NCI-H748 treated with DMSO at 0.1 percent for 48 hours (cell line): ENCODE data around the gene C8A.

Experiments used
- DNase-seq: peaks from one replicate; lab custom pipeline; 2025; lab: John Stamatoyannopoulos, UW

Gene C8A

DNA sequence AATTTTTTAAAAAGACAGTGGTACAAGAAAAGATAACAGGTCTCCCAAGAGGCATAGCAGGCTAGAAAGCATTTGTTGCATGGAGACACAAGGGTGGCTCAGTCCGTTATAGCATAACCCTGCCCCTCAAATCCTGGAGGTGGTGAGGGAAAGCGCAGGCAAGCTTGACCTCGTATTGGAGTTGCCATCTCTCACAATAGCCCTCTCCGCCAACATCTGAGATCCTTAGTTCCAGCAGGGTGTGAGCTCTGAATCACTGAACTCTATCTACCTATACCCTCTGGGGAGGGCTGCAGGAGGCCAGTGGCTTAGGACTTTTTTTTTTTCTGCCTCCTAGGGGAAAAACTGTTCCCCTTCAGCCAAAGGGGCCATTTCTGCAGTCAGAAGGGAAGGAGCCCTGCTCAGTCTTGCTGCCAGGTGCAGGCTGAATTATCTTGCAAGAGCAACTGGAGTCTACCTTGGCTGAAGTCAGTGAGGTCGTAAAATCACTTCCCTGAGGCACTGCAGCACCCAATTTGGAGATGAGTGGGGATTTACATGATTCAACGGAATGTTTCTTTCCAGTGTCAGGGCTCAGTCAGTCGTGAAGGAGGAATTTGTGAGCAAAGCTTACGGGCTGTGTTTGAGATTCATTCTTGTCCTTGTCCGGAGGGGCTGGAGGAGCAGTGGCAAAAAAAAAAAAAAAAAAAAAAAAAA is 17.2 kb upstream of the C8A start:
- no peak for DNase-seq

DNA sequence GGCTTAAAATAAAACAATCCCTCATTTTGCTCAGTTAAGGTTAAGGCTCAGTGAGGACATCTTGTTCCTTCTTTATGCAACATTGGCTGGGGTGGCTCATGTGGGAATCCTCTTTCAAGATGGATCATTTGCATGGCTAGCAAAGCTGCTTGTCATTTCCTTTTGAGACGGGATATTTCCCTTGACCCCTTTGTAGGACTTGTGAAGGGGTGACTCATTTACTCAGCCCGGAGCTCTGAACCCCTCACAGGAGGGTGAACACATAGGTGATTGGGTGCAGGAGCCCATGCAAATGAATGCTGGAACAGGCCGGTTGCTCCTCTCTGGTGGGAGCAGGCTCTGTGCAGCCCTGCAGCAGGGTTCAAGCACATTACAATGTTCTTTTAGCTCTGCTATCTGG is 15.8 kb upstream of the C8A start:
- no peak for DNase-seq

DNA sequence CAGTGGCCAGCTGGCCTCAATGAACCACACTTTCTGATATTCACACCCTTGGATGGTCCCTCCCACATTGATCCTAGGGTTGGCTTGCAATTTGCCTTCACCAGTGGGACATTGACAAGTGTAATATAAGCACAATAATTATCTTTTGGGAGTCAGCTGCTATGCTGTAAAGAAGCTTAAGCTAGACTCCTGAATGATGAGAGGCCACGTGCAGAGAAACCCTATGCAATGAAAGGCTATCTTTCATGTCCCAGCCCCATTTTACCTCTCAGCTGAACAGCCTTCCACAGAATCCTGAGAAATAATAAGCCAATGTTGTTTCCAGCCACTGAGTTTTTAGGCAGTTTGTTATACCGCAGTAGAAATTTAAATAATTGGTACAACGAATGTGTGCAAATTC is 11.1 kb upstream of the C8A start:
- DNase-seq = no peak

DNA sequence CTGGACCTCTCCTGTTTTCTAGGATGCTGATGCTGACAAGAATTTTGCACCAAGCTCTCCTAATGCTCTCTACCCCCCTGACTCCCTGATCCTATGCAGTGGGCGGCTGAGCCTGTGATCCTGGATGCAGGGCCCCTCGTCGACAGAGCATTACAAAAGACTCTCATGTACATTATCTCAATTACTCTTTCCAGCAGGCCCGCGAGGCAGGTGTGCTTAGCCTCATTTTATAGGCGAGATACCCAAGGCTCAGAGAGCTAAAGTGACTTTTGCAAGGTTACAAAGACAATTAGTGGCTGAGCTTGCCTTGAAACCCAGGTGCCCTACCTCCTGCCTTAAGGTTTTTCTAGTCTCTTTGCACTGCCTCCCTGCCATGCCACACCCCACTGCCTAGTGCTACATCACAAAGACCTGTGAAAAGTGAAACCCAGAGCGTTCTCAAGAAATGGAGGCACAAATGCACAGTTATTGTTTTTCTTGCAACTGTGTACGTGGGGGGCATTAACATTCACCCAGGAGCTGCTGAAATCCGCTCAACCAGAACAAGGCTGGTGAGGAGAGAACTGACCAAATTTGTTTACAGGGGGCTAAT is 10.0 kb upstream of the C8A start:
- DNase-seq = no peak

DNA sequence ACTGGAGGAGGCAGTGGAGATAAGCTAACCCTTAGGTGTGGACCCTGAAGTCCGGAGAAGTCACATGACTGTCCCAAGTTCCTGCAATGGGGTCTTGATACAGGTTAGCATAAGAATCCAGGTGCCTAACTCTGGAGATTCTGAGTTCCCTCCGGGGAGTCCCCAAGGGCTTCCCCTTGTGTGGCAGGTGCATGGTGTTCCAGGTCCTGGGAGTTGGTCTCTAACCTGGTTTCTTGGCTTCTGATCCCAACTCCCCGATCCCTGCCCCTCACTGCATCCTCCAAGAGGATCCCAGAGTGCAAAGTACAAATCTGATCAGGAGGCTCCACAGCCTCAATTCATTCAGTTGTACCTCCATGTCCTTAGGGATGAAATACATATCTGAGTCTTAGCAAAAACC is 9.3 kb upstream of the C8A start:
- no peak for DNase-seq

DNA sequence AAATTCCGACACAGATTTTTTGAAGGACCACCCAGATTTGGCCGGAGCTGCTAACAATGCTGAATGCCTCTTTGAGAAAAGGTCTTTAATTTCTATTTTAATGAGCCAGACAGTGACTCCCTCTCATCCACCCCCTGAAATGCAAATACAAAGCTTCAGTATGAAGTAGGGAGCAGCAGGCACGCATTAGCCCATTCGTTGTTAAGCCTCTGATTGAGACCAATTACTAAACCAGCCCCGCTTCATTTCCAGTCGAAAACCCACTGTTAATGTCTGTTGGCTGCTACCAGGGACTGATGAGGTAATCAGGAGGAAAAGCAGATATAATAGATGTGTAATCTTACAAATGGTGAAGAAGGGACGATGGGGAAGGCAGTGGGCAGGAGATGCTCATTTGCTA is 4.8 kb upstream of the C8A start:
- DNase-seq = no peak

DNA sequence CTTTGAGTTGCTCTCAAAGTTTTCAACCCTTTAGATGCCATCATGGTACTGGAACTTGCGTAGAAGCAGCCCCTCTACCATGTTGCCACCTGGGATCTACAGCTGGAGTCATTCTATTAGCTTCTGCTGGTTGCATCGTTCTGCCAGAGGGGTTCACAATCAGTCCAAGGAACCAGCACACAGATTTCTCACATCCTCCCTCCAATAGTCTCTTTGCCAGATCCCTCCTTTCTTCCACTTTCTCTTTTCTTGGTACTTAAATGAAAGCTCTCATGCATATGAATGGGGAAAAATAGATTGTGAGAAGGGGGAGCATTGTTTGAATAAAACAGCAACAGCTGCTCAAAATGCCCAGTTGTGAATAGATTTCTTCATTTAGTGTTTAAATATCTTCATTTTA is 4.2 kb upstream of the C8A start:
- DNase-seq = no peak

DNA sequence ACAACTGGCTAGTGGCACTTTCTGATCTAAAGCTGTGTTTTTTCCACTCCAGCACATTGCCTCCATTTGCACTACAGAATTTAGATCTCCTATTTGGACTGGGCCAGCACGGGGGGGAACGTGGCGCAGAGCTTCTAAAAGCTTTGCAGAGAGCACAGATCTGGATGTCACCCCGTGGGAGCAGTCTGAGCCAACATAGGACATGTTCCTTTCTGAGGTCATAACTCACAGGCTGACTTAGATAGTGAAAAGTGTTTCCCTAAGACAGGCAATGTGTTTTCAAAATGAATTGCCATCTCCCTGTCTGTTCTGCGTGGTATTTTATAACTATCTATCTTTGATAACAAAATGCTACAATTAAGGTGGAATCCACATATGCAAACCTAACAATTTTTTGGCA is 3.7 kb upstream of the C8A start:
- DNase-seq = no peak

DNA sequence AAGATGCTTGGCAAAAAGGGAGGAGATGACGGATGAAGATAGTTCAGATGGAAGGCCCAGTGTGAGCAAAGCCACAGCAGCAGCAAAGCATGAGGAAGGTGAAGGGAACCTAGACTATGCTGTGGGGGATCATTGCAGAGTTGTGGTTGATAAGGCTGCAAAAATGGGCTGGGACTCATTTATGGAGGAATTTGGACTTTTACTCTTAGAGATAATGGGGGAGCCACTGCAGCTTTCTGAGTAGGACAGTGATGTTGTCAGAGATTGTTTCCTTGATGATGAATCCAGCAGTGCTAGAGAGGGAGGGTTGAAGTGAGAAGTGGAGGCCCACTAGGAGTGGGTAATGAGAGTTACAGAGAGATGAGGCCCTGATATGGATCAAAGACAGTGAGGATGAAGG is 2.1 kb upstream of the C8A start:
- no peak for DNase-seq

DNA sequence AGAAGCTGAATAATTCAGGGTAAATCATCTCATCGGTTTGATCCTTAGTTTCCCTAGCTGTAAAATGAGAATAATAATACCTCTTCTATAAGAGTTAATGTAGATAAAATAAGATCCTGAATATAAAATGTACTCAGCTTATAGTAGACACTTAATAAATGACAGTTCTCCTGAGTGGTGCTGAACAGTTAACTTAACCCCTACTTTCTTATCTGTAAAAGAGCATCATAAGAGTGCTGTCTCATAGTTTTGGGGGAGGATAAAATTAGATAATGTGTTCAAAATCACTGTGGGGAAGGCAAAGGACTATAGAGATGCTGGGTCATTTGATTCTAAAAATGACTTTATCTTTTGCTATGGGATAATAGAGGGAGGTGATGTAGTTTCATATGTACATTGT is 593 bp downstream of the C8A start:
- no peak for DNase-seq

DNA sequence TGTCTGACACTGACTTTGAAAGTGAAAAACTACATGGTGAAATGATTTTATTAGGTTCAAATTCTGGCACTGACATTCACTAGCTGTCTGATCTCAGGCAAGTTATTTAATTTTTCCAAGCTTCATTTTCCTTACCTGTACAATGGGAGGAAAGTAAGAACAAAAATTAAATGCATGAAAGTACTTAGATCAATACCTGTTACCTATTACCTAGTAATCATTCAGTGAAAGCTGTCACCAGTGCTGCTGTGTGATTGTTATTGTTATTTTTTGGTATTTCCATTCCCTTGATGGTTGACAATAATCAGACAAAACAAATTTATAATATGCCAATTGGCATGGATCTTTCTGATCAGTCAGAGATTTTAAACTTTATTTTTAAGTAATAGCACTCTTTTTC is 1.6 kb downstream of the C8A start:
- DNase-seq = no peak

DNA sequence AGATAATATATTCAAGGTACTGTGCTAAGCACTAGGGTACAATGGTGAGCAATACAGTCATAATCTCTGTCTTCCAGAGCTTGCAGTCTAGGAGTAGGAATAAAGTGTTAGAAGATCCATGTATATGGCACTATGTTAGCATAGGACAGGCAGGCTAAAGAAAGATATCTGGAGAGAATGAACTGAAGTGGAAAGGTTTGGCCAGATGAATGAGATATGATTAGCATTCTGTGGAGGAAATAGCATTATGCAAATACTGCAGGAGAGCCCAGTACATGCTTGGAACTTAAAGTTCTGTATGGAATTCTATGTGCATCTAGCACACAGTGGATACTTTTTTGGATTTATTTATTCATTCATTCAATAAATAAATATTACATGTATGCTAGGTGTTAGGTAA is 4.7 kb downstream of the C8A start:
- no peak for DNase-seq

DNA sequence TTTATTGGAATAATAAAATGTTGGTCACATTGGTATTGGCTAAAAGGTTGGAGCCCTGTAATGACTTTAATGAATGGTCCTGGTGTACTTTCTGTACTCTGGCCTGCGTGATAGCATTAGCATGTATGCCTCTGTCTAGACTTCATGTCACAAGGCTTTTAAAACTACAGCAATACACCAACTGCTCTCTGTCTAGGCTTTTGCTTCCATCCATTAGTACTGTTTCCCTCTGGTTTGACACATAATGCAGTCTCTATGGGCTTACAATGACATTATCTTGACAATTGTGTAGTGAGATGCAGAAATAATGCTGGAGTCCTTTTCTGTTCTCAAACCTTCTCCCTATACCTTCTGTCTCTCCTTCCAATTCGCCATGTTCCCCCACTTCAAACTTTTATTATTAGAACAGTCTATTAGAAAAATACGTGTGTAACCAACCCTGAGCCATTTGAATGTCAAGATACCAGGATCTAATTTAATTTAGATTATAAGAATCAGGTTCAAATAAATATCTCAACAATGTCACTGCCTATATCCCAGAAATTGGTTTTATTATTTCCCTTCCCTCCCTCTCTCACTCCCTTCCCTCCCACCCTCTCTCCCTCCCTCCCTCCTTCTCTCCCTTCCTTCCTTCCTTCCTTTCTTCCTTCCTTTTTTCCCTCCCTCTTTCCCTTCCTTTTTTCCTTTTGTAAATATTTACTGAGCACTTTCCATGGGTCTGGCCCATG is 8.8 kb downstream of the C8A start:
- DNase-seq = no peak

DNA sequence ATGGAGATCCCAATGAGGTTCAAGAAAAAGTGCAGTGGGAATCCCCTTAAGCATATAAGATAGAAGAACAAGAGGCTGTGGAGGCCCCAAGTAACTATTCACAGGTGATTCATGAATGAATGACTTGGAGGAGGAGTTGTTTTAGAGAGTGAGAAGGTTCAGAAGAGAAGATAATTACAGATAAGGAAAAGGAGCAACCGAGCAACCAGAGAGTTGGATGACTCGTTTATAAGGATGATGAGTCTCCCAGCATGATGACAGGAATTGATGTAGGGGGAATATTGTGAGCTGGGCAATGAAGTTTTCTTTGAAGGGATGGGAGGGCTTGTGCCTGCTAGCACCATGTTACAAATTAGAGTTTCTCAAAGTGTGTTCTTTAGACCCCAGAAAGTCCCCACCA is 9.8 kb downstream of the C8A start:
- DNase-seq = no peak

DNA sequence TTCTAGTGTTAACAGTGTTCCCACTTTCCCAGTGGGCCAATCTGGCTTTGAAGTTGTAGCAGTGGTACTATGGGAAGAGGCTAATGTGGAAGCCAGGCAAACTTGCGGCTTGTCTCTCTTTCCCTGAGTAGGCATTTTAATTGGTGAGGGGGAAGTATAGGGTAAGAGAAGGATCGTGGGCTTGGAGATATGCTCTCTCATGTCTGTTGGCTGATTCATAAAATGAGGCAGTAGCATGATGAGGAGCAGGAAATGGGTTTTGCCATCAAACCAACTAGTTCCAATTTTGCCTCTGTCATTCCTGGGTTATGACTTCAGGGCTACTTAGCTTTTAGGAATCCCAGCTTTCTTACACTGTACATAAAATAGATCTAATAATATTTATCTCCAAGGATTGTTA is 12.1 kb downstream of the C8A start:
- DNase-seq = no peak

DNA sequence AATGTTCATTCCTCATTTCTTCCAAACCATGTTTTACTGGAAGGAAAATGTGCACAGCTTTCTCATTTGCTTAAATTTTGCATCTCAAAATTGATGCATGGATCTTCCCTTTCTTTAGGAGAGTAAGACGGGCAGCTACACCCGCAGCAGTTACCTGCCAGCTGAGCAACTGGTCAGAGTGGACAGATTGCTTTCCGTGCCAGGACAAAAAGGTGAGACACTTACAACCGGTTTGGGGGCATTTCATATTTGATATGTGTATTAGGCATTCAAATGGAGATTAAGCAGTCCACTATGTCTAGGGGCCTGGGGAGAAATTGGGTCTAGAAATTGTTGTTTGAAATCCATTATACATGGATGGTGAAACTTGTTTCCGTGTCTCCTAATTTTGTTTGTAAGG is 12.9 kb downstream of the C8A start:
- DNase-seq = no peak

DNA sequence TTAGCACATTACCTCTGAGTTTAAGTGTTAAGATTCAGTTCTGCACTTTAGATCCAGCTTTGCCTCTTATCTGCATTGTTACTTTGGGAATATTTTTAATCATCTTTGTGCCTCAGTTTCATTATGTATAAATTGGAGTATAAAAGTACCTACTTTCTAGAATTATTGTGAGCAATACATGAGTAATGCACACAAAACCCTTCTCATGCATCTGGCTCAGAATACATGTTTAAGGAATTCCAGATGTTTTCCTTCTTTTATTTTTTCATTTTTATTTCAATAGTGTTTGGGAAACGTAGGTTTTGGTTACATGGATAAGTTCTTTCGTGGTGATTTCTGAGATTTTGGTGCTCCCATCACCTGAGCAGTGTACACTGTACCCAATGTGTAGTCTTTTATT is 14.2 kb downstream of the C8A start:
- no peak for DNase-seq

DNA sequence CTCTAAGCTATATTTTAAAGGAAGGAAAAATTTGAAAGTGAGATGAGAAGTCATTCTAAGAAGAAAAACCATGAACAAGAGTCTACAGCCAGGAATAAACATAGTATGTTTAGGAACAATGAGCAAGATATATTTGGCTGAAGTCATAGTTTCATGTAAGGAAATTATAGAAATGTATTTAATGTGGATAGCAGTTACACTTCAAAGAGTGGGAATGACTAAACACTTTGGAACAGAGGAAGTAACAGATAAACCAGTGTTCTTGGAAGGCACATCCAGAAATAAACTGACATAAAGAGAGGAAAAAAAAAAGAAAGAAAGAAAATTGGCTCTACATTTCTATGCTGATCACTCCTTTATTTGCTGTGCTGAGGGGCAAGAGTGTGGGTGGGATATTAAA is 18.0 kb downstream of the C8A start:
- no peak for DNase-seq

DNA sequence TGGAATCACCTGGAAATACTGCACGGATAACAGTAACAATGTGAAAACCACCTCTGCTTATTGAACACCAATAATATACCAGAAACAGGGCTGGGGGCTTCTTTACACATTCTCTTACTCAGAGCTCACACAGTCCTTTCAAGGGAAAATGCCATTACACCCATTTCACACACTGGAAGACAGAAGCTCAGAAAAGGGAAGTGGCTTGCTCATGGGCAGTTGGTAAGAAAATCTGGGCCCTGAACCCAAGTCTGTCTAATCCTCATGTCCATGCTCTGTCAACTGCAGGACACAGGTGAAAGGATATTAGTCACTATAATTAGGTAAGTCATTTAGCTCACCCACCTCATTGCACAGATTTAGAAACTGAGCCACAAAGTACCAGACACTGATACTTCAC is 18.6 kb downstream of the C8A start:
- DNase-seq = no peak

DNA sequence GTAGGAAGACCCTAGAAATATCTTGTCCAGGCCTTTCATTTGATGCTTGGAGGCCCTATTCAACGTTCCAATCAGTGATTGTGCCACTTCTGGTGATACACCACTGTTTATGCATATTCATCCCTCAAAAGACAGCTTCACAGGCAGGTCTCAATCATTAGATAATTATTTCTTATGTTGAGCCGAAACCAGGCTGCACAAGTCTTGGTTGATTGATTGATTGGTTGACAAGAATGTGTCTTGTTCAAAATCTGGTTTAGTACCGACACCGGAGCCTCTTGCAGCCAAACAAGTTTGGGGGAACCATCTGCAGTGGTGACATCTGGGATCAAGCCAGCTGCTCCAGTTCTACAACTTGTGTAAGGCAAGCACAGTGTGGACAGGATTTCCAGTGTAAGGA is 20.1 kb downstream of the C8A start:
- no peak for DNase-seq

DNA sequence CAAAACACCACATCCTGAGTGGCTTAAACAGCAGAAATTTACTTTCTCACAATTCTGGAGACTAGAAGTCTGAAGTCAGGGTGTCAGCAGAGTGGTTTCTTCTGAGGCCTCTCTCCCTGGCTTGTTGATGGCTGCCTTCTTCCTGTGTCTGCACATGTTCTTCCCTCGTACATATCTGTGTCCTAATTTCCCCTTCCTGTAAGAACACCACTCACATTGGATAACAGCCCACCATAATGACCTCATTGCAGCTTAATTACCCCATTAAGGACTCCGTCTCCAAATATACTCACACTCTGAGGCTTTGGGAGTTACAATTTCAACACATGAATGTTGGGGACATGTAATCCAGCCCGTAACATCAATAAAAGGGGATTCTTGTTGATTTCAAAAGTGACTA is 23.4 kb downstream of the C8A start:
- DNase-seq = peak; percentile 32

DNA sequence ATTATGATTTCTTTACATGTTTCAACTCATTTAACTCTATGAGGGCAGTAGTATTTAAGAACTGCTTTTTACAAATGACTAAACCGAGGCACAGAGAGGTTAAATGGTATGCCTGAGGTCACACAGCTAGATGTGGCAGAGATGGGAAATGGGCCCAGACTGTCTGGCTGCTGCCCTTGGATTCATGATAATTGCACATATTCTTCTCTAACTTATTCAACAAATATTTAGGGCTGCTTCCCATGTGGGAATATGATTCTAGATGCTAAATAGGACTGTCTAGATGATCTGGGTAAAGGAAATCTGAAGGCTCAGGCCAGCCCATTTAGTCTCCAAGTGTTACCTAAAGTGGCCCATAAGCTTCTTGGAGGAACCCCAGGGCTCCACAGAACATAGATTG is 26.2 kb downstream of the C8A start:
- DNase-seq = no peak

DNA sequence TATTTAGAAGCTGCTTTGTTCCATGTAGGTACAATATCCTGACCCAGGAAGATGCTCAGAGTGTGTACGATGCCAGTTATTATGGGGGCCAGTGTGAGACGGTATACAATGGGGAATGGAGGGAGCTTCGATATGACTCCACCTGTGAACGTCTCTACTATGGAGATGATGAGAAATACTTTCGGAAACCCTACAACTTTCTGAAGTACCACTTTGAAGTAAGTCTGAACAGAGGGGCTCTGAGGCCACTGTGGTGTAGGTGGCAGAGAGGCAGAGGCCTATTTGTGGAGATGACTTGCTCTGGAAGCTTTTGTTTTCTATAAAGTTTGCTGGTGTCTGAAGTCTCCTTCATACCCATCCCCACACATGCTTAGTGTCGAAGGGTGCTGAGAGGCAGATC is 26.8 kb downstream of the C8A start:
- DNase-seq = no peak

DNA sequence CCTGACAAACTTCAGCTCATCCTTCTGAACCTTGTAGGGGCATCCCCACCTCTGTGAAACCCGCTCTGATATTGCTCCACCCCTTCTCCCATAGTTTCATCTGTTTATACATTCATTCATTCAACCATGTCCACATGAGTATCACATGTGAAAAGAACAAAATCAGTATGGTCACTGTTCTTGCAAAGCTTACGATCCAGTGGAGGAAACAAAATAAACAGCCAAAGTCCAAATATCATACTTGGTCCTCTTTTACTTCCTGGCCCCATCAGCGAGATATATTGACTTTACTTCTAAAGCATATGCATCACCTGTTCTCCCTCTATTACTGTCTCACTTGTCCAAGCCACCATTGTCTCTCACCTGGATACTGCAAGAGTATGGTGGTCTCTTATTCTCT is 35.6 kb downstream of the C8A start:
- DNase-seq = no peak
